ENCODE data around the gene ANKS1B.
"Not testable (repeated sequence)": the region's sequence is repeated elsewhere in the genome, so short reads cannot be mapped to it uniquely, and the experiment has no call there.

Gene ANKS1B

GRCh38 chr12:99577125-99577524, 407.6 kb downstream of the ANKS1B start:
- not testable (repeated sequence) for DNase-seq (ENCODE audit: low spot score)

DNA sequence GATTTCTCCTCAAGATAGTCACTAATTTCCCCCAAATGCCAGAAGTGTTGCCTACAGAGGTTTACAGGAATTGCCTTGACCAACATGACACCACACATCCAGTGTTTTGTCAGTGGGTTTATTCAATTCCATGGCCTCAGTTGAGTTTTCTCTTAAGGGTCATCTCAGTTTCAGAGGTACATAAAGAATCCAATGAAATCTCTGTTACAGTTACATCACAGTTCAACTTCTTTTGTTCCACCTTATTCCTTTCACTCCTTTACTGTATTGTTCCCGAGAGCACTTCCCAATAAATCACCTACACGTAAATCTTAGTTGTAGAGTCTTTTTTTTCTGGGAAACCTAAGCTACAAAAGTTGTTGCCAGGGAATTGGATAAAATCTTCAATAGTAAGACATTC, 410.8 kb downstream of the ANKS1B start:
- DNase-seq (ENCODE audit: low spot score) = no peak

GRCh38 chr12:99567072-99567471, 417.7 kb downstream of the ANKS1B start:
- DNase-seq (ENCODE audit: low spot score) = no peak

DNA sequence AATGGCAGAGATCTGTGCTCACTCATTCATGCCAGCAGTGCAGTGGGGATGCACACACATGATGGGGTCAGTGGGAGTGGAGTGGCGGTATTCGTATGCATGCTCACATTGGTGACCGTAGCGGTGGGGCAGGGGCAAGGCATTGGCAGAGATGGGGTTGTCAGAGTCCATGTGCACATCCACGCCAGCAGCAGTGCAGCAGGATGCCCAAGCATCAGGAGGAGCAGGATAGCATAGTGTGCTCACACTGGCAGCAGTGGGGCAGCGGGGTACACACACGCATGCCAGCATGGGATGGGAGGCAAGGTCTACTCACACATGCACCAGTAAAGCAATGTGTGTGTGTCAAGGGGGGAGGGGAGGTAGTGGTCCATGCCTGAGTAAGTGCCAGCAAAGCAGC, 426.6 kb downstream of the ANKS1B start:
- DNase-seq (ENCODE audit: low spot score) = no peak

DNA sequence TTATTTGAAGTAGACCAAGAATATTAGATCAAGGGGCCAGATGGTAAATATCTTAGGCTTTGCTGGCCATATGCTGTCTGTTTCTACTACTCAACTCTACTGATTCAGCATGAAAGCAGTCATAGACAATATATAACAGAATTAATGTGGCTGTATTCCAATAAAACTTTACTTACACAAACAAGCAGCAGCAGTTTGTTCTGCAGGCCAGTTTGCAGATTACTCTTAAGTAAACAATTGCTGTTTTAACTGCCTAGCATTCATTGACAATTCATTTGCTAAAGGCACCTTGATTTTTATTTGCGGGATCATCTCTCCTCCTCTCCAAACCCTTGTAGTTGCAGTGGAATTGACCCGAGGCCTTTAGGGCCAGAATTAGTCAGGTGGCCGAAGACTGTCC, 431.3 kb downstream of the ANKS1B start:
- DNase-seq (ENCODE audit: low spot score) = no peak

DNA sequence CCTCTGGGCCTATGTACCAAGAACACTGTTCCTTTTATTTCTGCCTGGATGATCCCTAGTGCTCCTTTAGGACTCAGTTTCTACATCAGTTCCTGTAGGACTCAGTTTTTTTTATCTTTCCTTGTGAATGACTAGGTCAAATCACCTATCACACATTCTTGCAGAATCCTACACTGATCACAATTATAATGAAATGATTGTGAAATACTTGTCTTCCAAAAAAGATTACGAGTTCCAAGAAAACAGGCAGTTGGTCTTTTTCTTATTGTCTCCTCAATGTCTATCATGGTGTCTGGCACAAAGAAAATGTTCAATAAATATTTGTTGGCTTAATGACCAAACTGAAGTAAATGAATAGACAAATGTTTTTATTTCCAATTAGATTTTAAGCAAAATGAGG, 432.7 kb downstream of the ANKS1B start:
- DNase-seq (ENCODE audit: low spot score) = no peak

- no peak for DNase-seq (ENCODE audit: low spot score)
Measured at GRCh38 chr12:99549651-99550050, 435.1 kb downstream of the ANKS1B start.

DNA sequence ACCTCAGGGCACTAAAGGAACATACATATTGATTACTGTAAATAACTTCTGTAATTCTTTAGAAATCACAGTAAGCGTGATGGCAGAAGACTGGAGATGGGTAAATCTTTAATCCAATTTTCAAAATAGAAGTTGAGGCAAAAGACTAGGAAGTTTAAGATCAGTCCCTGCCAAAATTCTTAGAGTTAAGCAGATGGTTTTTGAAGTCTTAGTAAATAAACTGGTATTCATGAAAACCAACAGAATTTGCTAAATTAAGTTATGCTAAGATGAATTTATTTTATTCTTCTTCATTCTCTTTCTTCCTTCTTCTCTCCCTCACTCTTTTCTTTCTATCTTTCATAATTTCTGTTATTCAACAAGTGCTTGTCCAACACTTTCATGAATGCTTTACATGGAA, 435.5 kb downstream of the ANKS1B start:
- no peak for DNase-seq (ENCODE audit: low spot score)

GRCh38 chr12:99544457-99544856, 440.3 kb downstream of the ANKS1B start:
- DNase-seq (ENCODE audit: low spot score) = no peak

- peak; percentile 2 for DNase-seq (ENCODE audit: low spot score)
Measured at GRCh38 chr12:99529966-99530365, 454.8 kb downstream of the ANKS1B start.

DNA sequence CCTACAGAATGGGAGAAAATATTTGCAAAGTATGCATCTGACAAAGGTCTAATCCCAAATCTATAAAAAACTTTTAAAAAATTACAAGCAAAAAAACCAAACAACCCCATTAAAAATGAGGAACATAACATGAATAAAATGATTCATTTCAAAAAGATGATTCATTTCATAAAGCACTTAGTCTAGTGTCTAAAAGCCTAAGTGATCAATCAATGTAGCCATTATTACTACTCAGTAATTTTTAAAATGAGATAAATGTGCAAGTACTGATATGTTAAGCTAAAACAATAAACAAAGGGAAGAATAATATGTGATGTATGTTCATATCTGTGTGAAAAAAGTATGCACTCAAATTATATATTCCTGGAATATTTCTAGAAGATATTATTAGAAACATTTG, 456.3 kb downstream of the ANKS1B start:
- DNase-seq (ENCODE audit: low spot score) = no peak

DNA sequence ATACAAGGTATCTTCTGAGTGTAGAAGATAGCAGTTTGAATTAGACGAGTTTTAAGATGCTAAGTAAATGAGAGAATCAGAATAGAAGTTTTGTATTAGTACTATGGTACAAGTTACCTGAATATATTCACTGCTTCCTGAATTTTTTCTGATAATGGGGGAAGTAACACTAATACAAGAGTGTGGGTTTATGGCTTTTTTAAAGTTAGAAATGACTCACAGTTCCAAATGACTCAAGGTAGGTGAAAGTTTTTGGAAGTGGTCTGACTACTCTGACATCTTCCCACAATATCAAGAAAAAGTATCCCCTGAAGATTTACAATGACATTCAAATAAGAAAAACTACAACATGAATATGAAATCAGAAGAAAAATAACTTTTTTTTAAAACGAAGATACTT, 460.9 kb downstream of the ANKS1B start:
- DNase-seq (ENCODE audit: low spot score) = no peak

DNA sequence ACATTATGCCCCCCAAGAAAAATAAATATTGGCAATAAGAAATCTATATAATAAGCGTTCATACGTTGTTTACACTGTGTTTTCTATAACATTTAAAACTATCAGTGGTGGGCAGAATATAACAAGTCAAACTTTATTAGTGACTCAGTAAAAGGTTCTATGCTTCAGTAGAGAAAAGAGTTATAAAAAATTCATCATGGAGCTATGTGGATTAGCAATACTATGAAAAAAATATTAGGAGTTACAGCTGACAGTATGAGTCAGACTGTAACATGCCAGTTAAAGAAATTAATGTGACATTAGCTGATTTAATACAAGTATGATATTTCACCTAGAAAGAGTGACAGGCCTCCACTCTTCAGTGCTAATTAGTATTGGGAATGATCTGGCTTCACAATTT, 462.3 kb downstream of the ANKS1B start:
- no peak for DNase-seq (ENCODE audit: low spot score)

GRCh38 chr12:99521664-99522063, 463.1 kb downstream of the ANKS1B start:
- no peak for DNase-seq (ENCODE audit: low spot score)

- no peak for DNase-seq (ENCODE audit: low spot score)
Measured at GRCh38 chr12:99513066-99513465, 471.7 kb downstream of the ANKS1B start.

DNA sequence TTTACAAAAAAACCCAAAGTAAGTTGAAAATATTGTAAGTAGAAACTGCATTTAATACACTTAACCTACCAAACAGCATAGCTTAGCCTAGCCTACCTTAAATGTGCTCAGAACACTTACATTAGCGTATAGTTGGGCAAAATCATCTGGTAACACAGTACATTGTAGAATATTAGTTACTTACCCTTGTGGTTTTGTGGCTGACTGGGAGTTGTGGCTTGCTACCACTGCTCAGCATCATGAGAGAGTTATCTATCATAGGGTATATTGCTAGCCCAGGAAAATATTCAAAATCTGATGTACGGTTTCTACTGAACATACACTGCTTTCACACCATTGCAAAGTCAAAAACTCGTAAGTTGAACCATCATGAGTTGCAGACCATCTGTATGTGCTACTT, 478.9 kb downstream of the ANKS1B start:
- DNase-seq (ENCODE audit: low spot score) = no peak

GRCh38 chr12:99498756-99499155, 486.0 kb downstream of the ANKS1B start:
- peak; percentile 46 for DNase-seq (ENCODE audit: low spot score)

- DNase-seq (ENCODE audit: low spot score) = no peak
Measured at GRCh38 chr12:99495799-99496198, 488.9 kb downstream of the ANKS1B start.

- DNase-seq (ENCODE audit: low spot score) = no peak
Measured at GRCh38 chr12:99493197-99493596, 491.5 kb downstream of the ANKS1B start.

GRCh38 chr12:99486277-99486676, 498.5 kb downstream of the ANKS1B start:
- DNase-seq (ENCODE audit: low spot score) = no peak

- DNase-seq (ENCODE audit: low spot score) = no peak
Measured at GRCh38 chr12:99479149-99479548, 505.6 kb downstream of the ANKS1B start.

DNA sequence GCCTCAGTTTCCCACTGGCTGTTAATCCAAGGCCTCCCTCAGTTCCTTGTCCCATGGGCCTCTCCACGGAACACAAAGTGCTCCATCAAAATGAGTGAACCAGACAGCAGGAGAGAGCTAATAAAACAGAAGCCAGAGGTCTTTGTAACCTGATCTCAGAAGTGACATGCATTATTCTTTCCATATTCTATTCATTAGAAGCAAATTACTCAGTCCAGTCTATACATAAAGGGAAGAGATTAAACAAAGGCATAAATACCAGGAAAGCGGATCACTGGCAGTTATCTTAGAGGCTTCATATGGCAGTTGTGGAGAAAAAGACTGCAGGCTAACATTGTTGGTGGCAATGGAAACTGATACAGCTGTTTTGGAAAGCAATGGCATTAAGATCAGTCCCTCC, 507.8 kb downstream of the ANKS1B start:
- DNase-seq (ENCODE audit: low spot score) = no peak

DNA sequence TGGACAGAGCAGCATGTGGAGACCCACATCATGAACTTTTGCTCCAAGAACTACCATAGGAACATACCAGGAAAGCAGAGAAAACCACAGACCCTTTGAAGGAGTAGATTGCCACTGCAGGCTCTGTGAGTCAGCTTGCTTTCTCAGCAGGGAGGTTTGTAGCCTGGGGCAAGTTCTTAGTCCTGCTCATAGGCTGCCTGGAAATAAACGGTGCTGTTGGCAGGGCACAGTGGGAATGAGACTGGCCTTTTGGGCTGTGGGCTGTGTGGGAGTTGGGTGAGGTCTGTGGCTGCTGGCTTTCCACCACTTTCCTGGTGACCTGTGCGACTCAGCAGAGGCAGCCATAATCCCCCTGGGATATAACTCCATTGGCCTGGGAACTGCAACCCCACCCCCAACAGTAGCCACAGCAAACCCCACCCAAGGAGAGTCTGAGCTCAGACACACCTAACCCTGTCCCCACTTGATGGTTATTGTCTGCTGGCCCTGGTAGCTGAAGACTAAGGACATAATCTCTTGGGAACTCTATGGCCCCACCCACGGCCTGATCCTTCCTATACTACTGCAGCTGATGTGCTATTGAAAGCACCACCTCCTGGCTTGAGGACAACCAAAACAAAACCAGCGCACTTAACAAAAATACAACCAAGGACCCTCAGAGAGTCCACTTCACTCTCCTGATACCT, 529.2 kb downstream of the ANKS1B start:
- peak; percentile 11 for DNase-seq (ENCODE audit: low spot score)

DNA sequence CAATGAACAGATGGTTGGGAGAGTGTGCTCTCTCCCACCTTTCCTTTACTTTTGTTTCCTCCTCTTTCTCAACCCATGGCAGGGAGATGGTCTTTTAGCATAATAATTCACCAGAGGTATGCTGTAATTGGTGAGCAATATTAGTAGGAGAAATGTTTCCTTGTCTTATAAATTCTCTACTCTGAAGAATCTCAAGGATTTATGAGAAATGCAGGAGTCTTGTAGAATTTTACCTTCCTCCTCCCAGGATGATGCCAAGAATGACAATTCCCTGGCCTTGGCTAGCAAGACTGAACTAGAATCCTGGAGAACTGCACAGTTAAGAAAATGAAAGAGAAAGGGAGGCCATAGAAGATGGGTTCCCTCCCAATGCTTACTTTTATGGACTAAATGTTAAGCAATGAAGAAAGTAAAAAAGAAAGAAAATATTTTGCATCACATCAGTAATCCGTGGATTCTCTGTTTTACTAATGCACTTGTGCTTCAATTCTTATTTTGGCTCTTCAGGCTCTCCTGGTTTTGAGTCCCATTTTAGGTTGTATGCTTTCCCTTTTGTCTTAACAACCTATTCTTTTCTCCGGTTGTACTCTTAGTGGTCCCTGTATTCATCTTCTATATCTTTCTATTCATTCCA, 530.1 kb downstream of the ANKS1B start:
- DNase-seq (ENCODE audit: low spot score) = no peak

Data from GM03348 (cell line).